Umbilical cord (tissue), 2 donors: ENCODE data around the gene KHDC3L. TPM values are rescaled to one million over a fixed set of nuclear protein-coding genes. Genes with fewer than 3 reads are reported as not detected.
A peak's percentile ranks its signal among the peaks of the same experiment; 100 is the strongest.
"Not testable (repeated sequence)": the region's sequence is repeated elsewhere in the genome, so short reads cannot be mapped to it uniquely, and the experiment has no call there.

Source experiments
- DNase-seq: peaks from one replicate; pipeline ENCODE4 v3.0.0-alpha.2; 2015; ENCODE audit warnings: low spot score
- total RNA-seq: library from RNA; depleted of rRNA; stranded (reverse); fragments of >200 nt; gene quantifications from one replicate; pipeline ENCODE4 v1.2.3, GENCODE V29; 2014; ENCODE audit warnings: low replicate concordance; ENCODE audit not compliant: insufficient read depth

KHDC3L gene
- total RNA-seq, 1 donor from 2014 or later = not detected

DNA sequence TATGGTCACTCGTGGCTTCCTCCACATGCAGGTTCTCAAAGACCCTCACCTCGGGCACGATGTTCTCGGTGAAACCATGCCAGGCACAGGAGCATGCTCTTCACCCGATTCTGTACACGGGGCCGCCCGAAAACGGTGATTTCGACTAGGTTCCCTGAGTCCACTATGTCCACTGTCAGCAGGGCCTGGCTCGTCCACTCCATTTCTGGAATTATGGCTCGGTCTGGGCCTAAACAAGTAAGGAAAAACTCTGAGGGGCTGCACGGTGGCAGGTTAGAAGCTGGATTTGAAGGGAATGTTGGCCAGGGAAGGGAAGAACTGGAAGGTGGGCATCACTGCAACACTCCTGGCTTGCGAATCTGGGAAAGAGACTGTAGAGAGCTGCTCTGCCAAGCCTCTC is 6.7 kb downstream of the KHDC3L start:
- DNase-seq = no peak

DNA sequence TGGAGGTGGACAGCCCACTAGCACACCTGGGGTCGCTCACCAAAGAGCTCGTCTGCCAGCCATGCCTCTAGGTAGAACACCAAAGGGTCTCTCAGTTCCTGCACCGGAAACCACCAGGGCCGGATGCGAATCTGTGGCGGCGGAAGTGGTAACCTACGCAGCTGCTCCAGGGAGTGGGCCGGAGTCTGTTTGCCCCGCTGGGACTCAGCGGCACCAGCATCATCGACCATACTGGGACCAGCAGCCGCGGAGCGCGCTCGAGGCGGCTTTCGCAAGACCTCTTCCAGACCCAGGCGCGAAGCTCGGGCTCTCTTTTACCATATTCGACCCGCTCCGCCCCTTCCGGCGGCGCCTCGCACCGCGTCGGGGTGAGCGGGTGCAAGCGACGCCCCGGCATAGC is 7.1 kb downstream of the KHDC3L start, which contains the start of gene OOEP:
OOEP (minus strand) TSS at position 335 of the 400 bp plus-strand sequence; CDS start at position 230, 105 bp downstream.
- no peak for DNase-seq

DNA sequence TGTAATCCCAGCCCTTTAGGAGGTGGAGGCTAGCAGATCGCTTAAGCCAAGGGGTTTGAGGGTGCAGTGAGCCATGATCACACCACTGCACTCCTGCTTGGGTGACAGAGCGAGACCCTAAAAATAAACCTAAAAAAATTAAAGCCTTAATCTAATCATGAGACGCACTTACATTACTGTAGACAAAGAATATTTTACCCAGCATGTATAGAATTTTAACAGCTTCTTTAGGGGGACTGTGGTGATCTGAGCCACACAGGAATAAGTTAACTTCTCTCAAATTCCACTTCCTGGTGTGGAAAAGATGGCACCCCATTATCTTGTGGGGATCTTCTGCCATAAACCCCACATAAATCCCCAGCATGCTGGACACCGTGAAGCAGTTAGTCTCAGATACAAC is 9.5 kb downstream of the KHDC3L start:
- DNase-seq = no peak

DNA sequence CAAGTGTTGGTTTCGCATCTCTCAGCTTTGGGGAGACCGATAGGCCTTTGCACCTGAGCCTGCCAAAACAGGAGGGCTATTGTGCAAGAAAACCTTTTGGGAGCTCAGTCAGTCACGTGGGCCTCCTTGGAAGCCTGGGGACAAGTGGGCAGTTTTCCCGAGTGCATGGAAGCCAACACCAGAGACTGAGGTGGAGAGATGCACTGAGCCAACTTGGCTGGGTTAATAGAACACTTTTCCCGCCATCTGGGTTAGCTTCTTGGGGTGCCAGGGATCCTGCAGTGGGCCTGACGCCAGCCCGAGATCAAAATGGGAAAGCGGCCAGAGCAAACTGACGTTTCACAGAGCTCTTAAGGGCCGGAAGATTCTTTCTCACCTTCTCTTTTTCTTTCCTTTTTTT is 10.1 kb downstream of the KHDC3L start:
- DNase-seq = no peak

DNA sequence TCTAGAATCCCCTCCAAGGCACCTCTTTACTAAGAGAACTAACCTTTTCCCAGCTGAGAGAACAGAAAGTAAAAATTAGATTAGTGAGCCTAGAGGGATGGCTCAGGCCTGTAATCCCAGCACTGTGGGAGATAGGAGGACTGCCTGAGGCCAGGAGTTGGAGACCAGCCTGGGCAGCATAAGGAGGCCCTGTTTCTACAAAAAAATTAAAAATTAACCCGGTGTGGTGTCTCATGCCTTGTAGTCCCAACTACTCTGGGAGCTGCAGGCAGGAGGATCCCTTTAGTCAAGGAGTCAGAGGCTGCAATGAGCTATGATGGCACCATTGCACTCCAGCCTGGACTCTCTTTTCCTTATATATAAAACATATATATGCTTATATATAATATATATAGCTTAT is 12.8 kb downstream of the KHDC3L start:
- no peak for DNase-seq

DNA sequence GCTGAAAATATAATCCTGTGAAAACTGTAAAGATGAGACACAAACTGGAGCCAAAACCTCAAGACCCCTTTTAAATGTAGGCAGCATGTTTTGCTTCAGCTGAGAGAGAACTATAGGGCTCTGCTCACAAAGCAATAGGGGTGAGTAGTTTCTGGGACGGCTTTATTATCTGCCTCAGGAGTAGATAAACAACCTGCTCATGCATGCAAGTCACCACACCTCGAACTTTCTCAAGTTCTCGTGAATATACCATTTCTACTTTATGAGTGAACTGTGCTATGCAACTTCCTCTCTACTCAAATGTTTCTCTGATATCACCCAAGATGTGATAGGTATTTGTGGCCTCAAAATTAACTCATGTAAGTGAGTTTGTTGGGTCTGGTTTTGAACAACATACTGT is 14.8 kb downstream of the KHDC3L start:
- DNase-seq = no peak

DNA sequence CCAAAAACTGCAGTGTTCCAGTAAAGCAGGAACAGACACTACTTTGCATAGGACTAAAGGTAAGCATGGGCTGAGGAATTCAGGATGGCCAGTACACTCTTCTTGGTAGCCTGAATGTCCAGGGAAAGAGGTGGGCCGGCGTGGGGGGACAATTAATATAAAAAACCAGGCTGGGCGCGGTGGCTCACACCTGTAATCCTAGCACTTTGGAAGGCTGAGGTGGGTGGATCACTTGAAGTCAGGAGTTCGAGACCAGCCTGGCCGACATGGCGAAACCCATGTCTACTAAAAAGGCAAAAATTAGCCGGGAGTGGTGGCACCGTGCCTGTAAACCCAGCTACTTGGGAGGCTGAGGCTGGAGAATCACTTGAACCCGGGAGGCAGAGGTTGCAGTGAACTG is 19.1 kb downstream of the KHDC3L start:
- DNase-seq = not testable (repeated sequence)

DNA sequence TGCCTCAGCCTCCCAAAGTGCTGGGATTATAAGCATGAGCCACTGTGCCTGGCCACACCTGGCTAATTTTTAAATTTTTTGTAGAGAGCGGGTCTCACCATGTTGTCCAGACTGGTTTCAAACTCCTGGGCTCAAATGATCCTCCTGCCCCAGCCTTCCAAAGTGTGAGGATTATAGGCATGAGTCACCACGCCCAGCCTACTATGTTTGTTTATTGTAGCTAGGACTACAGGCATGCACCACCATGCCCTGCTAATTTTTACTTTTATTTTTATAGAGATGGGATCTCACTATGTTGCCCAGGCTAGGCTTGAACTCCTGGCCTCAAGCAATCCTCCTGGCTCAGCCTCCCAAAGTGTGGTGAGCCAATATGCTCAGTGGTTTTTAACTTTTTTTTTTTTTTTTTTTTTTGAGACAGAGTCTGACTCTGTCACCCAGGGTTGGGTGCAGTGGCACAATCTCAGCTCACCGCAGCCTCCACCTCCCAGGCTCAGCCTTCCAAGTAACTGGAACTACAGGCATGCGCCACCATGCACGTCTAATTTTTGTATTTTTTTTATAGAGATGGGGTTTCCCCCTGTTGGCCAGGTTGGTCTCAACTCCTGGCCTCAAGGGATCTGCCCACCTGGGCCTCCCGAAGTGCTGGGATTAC is 20.1 kb downstream of the KHDC3L start:
- DNase-seq = no peak

DNA sequence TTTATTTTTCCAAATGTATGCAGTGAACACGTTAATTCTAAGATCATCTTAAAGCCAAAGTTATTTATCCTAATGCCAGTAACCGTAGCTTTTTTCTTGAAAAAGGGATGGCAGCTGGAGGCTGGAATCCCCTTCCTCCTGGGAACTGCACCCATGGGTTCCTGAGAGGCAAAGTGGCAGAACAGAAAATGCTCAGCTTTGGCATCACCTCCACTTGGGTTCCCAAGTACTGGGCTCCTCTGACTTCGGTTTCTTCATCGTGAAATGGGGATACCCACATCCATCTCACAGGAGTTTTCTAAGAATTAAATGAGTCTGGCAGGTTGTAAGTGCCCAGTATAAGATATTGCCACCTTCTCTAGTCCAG is 26.0 kb downstream of the KHDC3L start:
- DNase-seq = no peak

DNA sequence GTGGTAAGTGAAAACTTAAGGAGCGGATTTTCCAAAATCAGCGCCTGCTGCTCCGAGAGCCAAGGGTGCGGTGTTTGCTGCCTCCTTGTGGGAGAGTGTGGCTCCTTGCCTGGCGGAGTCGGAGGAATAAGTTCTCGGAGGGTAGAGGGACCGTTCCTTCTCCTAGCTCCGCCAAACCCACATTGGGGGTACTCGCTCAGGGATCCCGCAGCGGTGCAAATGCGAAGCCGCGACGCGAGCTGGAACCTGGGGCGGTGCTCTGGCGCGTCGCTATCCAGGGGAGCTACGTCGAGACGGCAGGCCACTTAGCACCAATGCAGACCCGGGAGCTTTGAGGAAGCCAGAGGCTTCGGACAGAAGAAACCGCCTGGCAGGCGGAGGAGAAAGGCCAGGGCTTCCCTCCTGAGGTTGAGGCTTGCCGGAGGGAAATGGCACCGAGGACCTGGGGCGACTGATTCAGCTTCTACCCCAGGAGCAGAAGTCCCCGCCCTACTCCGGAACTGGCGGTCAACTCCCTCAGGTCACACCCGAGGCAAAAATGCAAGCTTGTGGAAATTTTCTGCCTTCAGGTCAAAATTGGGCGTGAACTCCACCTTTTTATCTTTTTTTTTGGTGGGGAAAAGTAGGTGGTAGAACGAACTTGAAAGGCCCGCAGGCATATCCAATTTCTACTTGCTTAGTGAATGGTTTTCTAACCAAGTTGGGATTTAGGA is 26.5 kb downstream of the KHDC3L start:
- DNase-seq = peak; percentile 63

DNA sequence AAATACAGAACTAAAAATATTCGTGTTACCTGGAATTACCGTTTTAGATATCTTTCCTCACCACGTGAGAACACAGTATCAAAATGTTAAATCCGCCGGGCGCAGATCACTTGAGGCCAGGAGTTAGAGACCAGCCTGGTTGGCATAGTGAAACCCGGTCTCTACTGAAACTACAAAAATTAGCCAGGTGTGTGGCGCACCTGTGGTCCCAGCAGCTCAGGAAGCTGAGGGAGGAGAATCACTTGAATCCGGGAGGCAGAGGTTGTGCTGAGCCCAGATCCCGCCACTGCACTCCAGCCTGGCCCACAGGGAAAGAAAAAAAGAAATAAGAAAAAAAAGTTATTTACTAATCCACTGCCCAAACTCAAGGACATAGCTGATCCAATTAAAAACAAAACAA is 27.4 kb downstream of the KHDC3L start:
- DNase-seq = no peak

DNA sequence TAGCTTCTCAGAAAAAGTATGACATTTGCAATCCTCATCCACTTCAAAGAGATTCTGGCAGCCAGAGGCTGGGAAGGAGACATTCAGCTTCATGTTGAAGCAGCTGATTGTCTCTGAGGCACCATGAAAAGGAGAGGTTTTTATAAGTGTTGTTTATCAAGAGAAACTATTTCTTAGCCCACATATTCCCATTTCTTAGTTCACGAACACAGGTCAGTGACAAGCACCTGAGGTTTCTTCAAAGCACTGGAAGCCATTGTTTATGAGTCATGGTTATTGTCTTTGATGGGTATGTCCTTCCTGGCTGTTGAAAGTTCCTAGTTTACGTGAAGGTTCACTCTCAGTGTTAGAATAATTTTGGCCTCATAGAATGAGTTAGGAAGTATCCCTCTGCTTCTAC is 29.2 kb downstream of the KHDC3L start:
- no peak for DNase-seq

DNA sequence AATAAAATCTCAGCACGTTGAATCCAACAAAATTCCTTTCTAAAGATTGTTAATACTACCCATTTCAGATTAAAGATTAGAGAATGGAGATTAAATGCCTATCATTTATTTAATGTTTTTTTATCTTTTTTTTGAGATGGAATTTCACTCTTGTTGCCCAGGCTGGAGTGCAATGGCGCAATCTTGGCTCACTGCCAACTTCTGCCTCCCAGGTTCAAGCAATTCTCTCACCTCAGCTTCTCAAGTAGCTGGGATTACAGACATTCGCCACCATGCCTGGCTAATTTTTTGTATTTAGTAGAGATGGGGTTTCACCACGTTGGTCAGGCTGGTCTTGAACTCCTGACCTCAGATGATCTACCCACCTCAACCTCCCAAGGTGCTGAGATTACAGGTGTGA is 29.7 kb downstream of the KHDC3L start:
- not testable (repeated sequence) for DNase-seq

DNA sequence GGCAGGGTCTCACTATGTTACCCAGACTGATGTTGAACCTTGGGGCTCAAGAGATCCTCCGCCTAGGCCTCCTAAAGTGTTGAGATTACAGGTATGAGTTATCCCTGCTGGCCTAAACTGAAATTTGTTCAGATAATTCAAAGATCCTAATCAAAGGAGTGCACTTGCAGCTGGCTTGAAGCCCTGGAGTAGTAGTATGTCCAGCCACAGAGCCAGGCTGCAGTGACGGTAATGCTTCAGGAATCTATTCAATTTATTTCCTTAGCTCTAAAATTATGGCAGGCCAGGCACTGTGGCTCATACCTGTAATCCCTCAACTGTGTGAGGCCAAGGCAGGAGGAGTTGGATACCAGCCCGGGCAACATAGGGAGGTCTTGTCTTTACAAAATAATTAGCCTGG is 30.8 kb downstream of the KHDC3L start:
- DNase-seq = no peak

DNA sequence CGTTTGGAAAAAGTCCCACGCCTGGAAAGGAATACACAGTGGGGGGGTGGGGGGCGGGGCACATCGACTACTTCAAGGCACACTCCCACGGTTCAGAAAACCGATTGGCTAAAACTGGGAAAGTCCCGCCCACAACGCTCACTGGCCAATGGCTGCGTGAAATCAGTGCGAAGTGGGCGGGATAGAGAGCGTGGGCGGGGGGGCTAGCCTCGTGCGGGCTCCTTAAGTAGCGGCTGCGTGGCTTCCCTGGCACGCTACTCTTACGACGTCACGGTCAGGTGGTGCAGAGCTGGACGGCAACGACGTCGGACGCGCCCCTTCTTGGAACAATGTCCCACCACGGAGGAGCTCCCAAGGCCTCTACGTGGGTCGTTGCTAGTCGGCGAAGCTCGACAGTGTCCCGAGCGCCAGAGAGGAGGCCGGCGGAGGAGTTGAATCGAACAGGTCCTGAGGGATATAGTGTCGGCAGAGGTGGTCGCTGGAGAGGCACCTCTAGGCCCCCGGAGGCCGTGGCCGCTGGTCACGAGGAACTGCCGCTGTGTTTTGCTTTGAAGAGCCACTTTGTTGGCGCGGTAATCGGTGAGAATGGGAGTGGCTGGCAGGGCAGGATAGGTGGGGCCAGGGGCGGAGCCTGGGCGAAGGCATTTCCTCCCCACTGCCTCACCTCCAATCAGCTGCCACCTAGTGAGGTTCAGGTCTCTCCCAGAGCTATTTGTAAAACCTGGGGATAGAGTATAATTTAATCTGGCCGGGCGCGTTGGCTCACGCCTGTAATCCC is 32.3 kb downstream of the KHDC3L start, which contains the start of gene DDX43:
DDX43 (plus strand) TSS at position 252 of the 778 bp plus-strand sequence; CDS start at position 330, 78 bp downstream.
- peak; percentile 36 for DNase-seq

DNA sequence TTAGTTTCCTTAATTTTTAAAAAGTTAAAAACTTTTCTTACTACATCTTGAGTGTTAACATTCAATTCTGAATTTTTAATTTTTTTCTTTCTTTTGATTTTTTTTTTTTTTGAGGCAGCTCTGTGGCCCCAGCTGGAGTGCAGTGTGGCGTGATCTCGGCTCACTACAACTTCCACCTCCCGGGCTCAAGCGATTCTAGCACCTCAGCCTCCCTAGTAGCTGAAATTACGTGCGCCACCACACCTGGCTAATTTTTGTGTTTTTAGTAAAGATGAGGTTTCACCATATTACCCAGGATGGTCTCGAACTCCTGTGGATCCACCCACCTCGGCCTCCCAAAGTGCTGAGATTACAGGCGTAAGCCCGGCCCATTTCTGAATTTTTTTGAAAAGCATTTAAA is 33.4 kb downstream of the KHDC3L start:
- no peak for DNase-seq

DNA sequence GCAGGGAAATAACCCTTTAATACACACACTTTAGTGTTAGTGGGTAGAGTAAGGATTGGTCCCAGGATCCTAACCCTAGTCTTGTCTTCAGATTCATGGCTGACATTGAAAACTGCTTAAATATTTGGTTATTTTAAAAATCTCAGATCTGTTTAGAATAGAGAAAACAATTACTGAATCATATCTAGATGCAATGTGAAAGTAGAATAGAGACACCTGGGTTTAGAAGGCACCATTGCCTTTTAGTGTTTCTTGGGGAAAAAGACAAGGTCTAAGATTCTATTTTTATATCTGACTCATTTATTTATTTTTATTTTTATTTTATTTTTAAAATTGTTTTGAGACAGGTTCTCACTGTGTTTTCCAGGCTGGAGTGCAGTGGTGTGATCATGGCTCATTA is 38.2 kb downstream of the KHDC3L start:
- no peak for DNase-seq

DNA sequence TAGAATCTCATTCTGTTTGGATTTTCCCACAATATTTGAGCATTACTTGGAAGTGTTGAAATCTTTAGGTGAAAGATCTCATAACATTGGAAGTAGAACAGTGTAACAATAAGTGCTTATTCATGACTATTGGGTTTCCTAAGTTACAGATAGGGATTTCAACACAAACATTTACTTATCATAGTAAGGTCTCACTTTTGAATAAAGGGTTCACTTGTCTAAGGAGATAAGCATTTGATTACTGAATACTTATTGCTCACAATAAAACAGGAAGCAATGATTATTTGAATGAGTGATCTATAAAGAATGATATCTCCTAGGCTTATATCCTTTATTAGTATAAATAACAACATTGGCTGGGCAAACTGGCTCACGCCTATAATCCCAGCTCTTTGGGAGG is 46.9 kb downstream of the KHDC3L start:
- DNase-seq = no peak

DNA sequence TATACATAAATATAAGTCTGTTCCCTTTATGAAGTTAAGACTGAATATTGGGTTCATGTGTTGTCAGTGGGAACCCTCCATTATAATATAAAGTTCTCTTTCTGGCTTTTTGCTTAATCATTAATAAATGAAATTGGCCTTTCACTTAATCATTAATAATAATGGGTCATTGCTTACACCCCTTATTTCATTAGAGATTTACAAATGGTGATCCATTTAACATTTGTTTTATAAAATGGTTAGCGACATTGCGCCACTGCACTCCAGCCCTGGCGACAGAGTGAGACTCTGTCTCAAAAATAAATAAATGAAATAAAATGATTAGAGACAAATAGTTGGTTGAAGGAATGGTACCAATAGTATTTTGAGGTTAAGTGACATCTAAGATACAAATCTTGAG is 50.6 kb downstream of the KHDC3L start:
- no peak for DNase-seq
